ENCODE results near the gene AGER.

DNA sequence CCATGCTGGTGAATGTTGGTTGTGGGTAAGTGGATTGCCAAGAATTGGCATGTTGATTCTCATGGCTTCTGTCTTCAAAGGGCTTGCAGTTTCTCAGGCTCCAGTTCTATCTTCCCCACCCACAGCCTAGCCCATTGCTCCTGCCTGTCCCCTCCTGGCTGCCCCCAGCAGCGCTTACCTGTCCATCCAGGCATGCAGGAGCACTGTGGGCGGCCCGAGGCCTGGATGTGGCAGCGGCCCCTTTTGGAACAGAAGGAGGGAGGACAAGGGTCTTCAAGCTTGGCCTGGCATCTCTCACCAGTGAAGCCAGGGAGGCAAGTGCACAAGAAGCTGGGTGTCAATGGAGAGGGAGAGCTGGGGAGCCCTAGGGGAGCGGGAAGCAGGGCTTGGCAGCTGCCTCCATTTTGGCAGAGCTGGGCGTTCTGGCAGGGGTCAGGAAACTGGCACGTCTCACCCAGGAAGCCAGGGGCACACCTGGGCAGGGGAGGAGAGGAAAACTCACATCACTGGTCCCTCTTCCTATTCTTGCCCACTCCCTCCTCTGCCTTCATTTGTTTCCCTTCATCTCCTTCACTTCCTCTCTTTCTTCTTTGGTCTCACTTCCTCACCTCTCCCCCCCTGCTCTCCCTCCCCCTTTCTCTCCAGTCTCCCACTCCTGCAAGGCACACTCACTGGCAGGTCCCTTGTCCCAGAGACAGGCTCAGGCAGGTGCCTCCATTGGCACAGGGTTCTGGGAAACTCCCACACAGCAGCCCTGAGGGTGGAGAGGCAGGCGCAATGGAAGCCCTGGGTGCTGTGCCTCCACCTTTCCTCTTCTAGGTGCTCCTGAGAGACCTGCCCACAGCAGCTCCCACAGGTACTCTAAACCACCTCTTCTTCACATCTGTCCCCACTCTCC is 38.5 kb upstream of the AGER start:
- TF ChIP-seq FOXJ3 (CRISPR knock-in tag; IDR thresholded peaks at IDR 0.05) = no peak
- TF ChIP-seq CTCF (IDR thresholded peaks at IDR 0.05) = no peak
- no peak for TF ChIP-seq EZH2phosphoT487 (IDR thresholded peaks at IDR 0.05; ENCODE audit: borderline replicate concordance, low read depth)
- no peak for TF ChIP-seq REST (IDR thresholded peaks at IDR 0.05; ENCODE audit: low read depth, low read length)
- TF ChIP-seq EP300 (IDR thresholded peaks at IDR 0.05; ENCODE audit: borderline replicate concordance in 1 of 2, low read depth in 1 of 2, low read length in 1 of 2) = no peak
- TF ChIP-seq IRF3 (IDR thresholded peaks at IDR 0.05; ENCODE audit: low read depth, low read length) = no peak
- TF ChIP-seq POLR2AphosphoS5 (IDR thresholded peaks at IDR 0.05; ENCODE audit: low read depth, low read length) = no peak
- TF ChIP-seq ELF1 (IDR thresholded peaks at IDR 0.05) = no peak
- TF ChIP-seq, protein P1, sequence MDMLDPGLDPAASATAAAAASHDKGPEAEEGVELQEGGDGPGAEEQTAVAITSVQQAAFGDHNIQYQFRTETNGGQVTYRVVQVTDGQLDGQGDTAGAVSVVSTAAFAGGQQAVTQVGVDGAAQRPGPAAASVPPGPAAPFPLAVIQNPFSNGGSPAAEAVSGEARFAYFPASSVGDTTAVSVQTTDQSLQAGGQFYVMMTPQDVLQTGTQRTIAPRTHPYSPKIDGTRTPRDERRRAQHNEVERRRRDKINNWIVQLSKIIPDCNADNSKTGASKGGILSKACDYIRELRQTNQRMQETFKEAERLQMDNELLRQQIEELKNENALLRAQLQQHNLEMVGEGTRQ (IDR thresholded peaks at IDR 0.05; ENCODE audit: borderline replicate concordance, low read depth, low read length) = no peak
- TF ChIP-seq MEF2A (IDR thresholded peaks at IDR 0.05; ENCODE audit: borderline replicate concordance, low read depth) = no peak
